MCF 10A (cell line): ENCODE results near the gene HLA-E. TPM values are rescaled to one million over a fixed set of nuclear protein-coding genes. Genes with fewer than 3 reads are reported as not detected.

Source experiments
- BruUV-seq: library from RNA; stranded (reverse); fragments of 400-500 nt; replicated peaks from 2 replicates; lab custom pipeline; 2021; lab: Mats Ljungman, UMichigan
- CTCF ChIA-PET: fragments of 300-600 bp; sonication (Branson Sonifier 250); formaldehyde crosslinking; extraction: SDS; loops from one replicate; lab custom pipeline; 2021; ENCODE audit warnings: antibody characterized with exemption, inconsistent platforms; lab: Yijun Ruan, JAX
- POLR2A ChIA-PET: fragments of 300-600, 350-650 bp; sonication (Branson Sonifier 250); formaldehyde crosslinking; extraction: SDS; loops from one replicate; lab custom pipeline; 2020; ENCODE audit warnings: antibody characterized with exemption, inconsistent platforms; lab: Yijun Ruan, JAX
- DNase-seq: peaks from one replicate; pipeline ENCODE4 v3.0.0-alpha.2; 2018; ENCODE audit not compliant: unreplicated experiment
- H3K27ac Mint-ChIP-seq: one replicate; pipeline ENCODE4 v1.8.0; 2022; ENCODE audit warnings: mild to moderate bottlenecking, low read depth, mixed read lengths; ENCODE audit not compliant: unreplicated experiment
- H3K27me3 Mint-ChIP-seq: one replicate; pipeline ENCODE4 v1.8.0; 2022; ENCODE audit warnings: mixed read lengths; ENCODE audit not compliant: insufficient read depth, unreplicated experiment
- H3K36me3 Mint-ChIP-seq: one replicate; pipeline ENCODE4 v1.8.0; 2022; ENCODE audit warnings: mild to moderate bottlenecking, moderate library complexity, mixed read lengths; ENCODE audit not compliant: insufficient read depth, unreplicated experiment
- H3K4me1 Mint-ChIP-seq: one replicate; pipeline ENCODE4 v1.8.0; 2022; ENCODE audit warnings: mixed read lengths; ENCODE audit not compliant: insufficient read depth, unreplicated experiment
- H3K4me3 Mint-ChIP-seq: one replicate; pipeline ENCODE4 v1.8.0; 2022; ENCODE audit warnings: mild to moderate bottlenecking, moderate library complexity, mixed read lengths; ENCODE audit not compliant: unreplicated experiment
- H3K9me3 Mint-ChIP-seq: one replicate; pipeline ENCODE4 v1.8.0; 2022; ENCODE audit warnings: mixed read lengths; ENCODE audit not compliant: unreplicated experiment
- CTCF ChIP-seq: fragments of 200-600 bp; IDR thresholded peaks from one replicate; pipeline ENCODE4 v1.8.0; 2022; ENCODE audit warnings: antibody characterized with exemption, mild to moderate bottlenecking; ENCODE audit not compliant: unreplicated experiment
- intact Hi-C: fragments of 100-400 bp; cut with micrococcal nuclease; formaldehyde crosslinking; loops from 2 replicates; pipeline ENCODE4 v1.14.1; 2022
- total RNA-seq: library from RNA; stranded (reverse); gene quantifications from 2 replicates; pipeline ENCODE4 v1.2.3, GENCODE V29; 2022

The HLA-E gene
- total RNA-seq, 1 experiment from 2014 or later, result 83.6 TPM

GRCh38 chr6:30444451-30444742 is 44.9 kb upstream of the HLA-E start:
- POLR2A ChIA-PET, result no interaction called here
- no TSS peak for BruUV-seq
- DNase-seq, result no peak
- H3K27me3 Mint-ChIP-seq, result peaks cover 99% of the 10 kb centered on the region
- H3K9me3 Mint-ChIP-seq, result no peaks in the 10 kb centered on the region
- H3K4me3 Mint-ChIP-seq, result peak overlapping the region; percentile 36
- TF ChIP-seq CTCF, result no peak
- H3K4me1 Mint-ChIP-seq, result peaks cover 9% of the 10 kb centered on the region
- no peak overlapping the region for H3K27ac Mint-ChIP-seq
- no peaks in the 10 kb centered on the region for H3K36me3 Mint-ChIP-seq
- intact Hi-C loops, result loop anchor here (5.0 kb wide), 1 partner anchor 82 kb away; no protein-coding TSS in a partner anchor
- CTCF ChIA-PET, result no interaction called here

GRCh38 chr6:30446259-30446658 is 43.0 kb upstream of the HLA-E start:
- no peaks in the 10 kb centered on the region for H3K36me3 Mint-ChIP-seq
- no TSS peak for BruUV-seq
- DNase-seq, result no peak
- no peak for TF ChIP-seq CTCF
- H3K27me3 Mint-ChIP-seq, result peaks cover 99% of the 10 kb centered on the region
- H3K4me1 Mint-ChIP-seq, result peaks cover 9% of the 10 kb centered on the region
- H3K9me3 Mint-ChIP-seq, result no peaks in the 10 kb centered on the region
- ChIA-PET CTCF (no interaction called here), POLR2A (interaction anchor here (1.1 kb wide), 1 partner anchor 22 kb away, joined by 3 read pairs; no protein-coding TSS in a partner anchor)
- intact Hi-C loops, result no loop called here
- H3K27ac Mint-ChIP-seq, result no peak overlapping the region
- H3K4me3 Mint-ChIP-seq, result no peak overlapping the region

GRCh38 chr6:30447237-30447636 is 42.1 kb upstream of the HLA-E start:
- BruUV-seq, result no TSS peak
- intact Hi-C loops, result no loop called here
- ChIA-PET POLR2A (no interaction called here), CTCF (no interaction called here)
- Mint-ChIP-seq H3K36me3 (no peaks in the 10 kb centered on the region), H3K27ac (no peak overlapping the region), H3K4me3 (no peak overlapping the region), H3K4me1 (peaks cover 9% of the 10 kb centered on the region), H3K27me3 (peaks cover 99% of the 10 kb centered on the region), H3K9me3 (no peaks in the 10 kb centered on the region)
- no peak for TF ChIP-seq CTCF
- peak; percentile 23 for DNase-seq

- intact Hi-C loops, result no loop called here
- TF ChIP-seq CTCF, result no peak
- H3K27ac Mint-ChIP-seq, result no peak overlapping the region
- BruUV-seq, result no TSS peak
- no peaks in the 10 kb centered on the region for H3K4me1 Mint-ChIP-seq
- no peaks in the 10 kb centered on the region for H3K9me3 Mint-ChIP-seq
- POLR2A ChIA-PET, result interaction anchor here (0.6 kb wide), 1 partner anchor 736 kb away, joined by 3 read pairs; no protein-coding TSS in a partner anchor
- CTCF ChIA-PET, result interaction anchor here (0.7 kb wide), 1 partner anchor 74 kb away, joined by 4 read pairs; no protein-coding TSS in a partner anchor
- DNase-seq, result no peak
- H3K27me3 Mint-ChIP-seq, result peaks cover 85% of the 10 kb centered on the region
- no peaks in the 10 kb centered on the region for H3K36me3 Mint-ChIP-seq
- H3K4me3 Mint-ChIP-seq, result no peak overlapping the region
Observed at GRCh38 chr6:30450548-30450908, 38.8 kb upstream of the HLA-E start.
